Activated T-cell treated with anti-CD3 and anti-CD28 coated beads for 4 hours (primary cell): ENCODE results near the gene UBE2L3.
"Not testable (repeated sequence)": the region's sequence is repeated elsewhere in the genome, so short reads cannot be mapped to it uniquely, and the experiment has no call there.

ENCODE experiments used
- DNase-seq: peaks from one replicate; pipeline ENCODE4 v3.0.0-alpha.2; 2020

The UBE2L3 gene

GRCh38 chr22:21603973-21604372 lies 36.5 kb downstream of the UBE2L3 start:
- DNase-seq, result no peak

DNA sequence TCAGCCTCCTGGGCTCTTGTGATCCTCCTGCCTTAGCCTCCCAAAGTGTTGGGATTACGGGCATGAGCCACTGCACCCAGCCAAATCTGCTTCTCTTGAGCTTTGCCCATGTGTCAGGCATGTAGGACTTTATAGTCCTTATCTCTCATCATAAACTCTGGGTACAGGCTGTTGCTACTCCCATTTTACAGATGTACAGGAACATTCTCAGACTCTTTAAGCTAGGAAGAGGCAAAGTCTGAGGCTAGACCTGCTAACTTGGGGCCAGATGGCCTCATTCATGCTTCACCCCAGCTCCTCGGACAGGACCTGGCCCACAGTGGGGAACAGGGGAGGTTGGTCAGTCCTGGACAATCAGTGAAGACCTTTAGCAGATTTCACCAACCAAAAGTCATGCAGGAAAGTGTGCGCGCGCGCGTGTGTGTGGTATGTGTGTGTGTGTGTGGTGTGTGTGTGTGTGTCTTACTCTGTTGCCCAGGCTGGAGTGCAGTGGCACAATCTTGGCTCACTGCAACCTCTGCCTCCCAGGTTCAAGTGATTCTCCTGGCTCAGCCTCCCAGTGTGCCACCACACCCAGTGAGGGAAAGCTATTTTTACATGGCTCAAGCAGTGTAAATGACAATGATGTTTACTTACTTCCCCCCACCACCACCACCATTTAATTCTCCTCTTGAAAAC lies 38.5 kb downstream of the UBE2L3 start:
- DNase-seq, result no peak

GRCh38 chr22:21606775-21607174 lies 39.3 kb downstream of the UBE2L3 start:
- no peak for DNase-seq

DNA sequence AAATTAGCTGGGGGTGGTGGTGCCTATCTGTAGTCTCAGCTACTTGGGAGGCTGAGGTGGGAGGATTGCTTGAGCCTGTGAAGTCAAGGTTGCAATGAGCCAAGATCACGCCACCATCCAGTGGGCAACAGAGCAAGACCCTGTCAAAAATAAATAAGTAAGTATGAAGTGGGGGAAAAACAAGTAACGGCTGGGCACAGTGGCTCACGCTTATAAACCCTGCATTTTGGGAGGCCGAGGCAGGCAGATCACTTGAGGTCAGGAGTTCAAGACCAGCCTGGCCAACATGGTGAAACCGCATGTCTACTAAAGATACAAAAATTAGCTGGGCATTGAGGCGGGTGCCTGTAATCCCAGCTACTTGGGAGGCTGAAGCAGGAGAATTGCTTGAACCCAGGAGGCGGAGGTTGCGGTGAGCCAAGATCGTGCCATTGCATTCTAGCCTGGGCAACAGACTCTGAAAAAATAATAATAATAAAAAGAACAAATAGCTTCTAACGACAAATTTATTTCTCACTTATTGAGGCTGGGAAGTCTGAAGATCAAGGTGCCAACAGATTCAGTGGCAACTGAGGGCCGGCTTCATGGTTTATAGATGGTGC lies 42.1 kb downstream of the UBE2L3 start:
- DNase-seq, result not testable (repeated sequence)

DNA sequence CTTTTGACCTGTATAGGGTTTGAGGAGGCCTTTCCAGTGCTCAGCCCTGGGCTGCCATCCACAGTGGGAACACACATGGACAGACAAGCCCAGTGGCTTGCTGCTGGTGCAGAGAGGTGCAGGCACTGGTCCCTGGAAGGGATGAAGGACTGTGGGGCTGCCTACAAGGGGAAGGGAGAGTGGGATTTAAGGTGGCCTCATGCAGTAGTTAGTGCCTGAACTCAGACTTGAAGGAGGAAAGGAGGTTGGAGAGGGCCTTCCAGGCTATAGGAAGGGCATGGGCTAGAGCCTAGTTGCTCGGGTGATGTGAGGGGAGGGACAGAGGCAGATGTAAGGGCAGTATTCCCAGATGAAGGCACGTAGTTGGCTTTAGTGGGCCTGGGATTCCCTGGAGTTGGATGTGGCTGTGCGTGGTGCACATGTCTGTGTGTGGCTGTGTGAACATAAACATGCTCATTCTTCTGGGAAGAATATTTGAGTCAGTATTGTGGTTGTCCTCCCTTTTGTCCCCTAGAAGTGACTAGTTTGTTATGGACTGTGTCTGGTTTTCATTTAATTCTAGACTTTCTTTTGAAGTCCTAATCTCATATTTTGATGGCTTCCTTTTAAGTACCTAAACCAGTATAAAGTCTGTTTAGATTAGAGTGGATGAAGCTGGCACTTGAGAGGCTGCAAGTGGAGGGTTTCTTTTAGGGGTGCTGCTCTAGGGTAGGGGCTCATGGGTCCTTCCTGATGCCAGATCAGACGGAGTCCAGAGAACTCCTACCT lies 43.9 kb downstream of the UBE2L3 start:
- DNase-seq, result no peak

GRCh38 chr22:21612858-21613257 lies 45.3 kb downstream of the UBE2L3 start:
- no peak for DNase-seq

DNA sequence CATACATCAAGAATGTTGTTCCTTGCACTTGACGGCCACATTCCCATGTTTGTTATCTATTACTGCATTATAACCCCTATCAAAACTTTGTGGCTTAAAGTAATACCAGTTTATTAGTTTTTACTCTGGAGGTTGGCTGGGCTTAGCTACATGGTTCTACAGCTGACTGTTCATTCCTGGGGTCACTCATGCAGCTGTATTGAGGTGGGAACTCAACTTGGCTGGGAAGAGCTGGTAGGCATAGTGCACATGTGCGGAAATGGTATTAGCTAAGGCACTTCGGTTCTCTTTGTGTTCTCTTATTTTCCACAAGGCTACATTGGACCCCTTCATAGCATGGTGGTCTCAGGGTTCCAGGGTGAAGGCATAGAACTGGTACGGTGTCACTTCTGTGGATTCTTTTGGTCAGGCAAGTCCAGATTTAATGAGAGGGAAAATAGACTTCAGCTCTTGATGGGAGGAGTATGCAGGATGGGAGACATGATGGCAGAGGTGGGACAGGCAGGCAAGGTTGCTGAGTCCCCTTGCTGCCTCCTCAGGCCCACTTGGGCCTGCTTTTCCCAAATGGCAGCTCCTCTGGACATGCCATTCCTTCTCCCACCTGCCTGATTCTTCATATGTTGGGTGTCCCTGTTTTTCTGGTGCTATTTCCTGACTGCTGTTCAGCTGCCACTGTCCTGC lies 46.2 kb downstream of the UBE2L3 start:
- no peak for DNase-seq

- DNase-seq, result no peak
These were observed 48.2 kb downstream of the UBE2L3 start for GRCh38 chr22:21615731-21616130.

DNA sequence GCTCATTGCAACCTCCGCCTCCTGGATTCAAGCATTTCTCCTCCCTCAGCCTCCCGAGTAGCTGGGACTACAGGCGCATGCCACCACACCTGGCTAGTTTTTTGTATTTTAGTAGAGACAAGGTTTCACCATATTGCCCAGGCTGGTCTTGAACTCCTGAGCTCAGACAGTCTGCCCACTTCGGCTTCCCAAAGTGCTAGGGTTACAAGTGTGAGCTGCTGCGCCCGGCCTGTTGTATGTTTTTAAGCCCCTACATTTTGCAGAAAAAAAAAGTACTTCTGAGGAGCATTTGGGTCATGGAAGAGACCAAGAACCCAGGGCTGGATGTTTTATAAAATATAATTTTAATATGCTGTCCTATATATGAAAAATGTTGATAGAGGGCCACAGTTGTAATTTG lies 49.8 kb downstream of the UBE2L3 start:
- not testable (repeated sequence) for DNase-seq

DNA sequence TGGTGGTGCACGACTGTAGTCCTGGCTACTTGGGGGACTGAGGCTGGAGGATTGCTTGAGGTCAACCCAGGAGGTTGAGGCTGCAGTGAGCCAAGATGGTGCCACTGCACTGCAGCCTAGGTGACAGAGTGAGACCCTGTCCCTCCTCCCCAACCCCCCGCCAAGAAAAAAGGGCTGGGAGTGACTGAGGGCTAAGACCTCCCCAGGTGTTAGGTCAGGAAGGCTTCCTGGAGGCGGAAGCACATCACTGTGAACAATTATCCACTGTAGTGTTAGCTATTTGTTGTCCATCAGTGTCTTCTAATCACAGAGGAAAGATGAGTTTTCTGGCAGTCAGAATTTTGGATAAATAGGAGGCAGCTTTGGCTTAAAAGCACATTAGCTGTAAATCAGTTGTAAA lies 53.5 kb downstream of the UBE2L3 start:
- no peak for DNase-seq

DNA sequence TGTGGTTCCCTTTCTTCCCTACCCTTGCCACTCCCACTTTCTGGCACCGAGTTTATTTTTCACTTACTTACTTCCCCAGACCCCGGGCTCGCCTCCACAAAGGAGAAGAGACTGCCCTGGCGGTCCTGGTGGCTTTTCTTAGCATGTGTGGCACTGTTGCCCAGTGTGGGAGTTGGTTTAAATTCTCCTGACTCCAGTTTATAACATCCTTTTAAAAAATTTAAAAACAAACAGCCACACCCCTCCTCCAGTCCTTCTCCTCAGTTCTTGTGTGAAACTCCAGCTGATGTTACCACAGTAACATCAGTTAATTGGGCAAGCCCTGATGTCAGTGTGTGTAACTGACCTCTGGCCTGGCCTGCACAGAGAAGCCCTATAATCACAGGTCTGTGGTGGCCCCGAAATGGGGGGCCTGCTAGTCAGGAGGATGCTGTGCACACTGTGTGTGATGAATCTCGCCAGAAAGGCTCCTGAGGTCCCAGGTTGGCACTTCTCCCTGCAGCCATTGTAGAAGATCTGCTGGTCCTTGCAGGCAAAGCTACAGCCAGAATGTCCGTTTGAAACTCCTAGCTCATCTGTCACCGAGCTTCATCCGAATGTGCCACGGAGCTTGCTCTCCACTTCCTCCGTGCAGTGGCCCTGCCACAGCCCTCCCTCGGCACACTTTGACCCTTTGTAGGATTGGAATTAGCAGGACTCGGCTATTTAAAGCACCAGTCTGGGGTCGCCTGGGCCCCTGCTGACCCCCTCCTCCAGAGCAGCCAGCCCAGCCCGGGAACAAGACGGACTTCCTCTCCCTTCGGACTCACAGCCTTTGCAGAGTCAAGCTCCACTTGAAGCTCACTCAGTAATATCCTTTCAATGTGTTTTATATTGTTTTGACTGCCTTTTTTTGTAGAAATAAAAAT lies 54.8 kb downstream of the UBE2L3 start:
- DNase-seq, result no peak

- DNase-seq, result no peak
These were observed 55.6 kb downstream of the UBE2L3 start for GRCh38 chr22:21622919-21623647.

GRCh38 chr22:21623648-21623970 lies 56.1 kb downstream of the UBE2L3 start:
- DNase-seq, result no peak

- no peak for DNase-seq
These were observed 56.8 kb downstream of the UBE2L3 start for GRCh38 chr22:21624120-21624879.

GRCh38 chr22:21624880-21625791 lies 57.6 kb downstream of the UBE2L3 start:
- no peak for DNase-seq

- no peak for DNase-seq
These were observed 58.7 kb downstream of the UBE2L3 start for GRCh38 chr22:21626073-21626734.

- DNase-seq, result no peak
These were observed 59.4 kb downstream of the UBE2L3 start for GRCh38 chr22:21626735-21627469.

DNA sequence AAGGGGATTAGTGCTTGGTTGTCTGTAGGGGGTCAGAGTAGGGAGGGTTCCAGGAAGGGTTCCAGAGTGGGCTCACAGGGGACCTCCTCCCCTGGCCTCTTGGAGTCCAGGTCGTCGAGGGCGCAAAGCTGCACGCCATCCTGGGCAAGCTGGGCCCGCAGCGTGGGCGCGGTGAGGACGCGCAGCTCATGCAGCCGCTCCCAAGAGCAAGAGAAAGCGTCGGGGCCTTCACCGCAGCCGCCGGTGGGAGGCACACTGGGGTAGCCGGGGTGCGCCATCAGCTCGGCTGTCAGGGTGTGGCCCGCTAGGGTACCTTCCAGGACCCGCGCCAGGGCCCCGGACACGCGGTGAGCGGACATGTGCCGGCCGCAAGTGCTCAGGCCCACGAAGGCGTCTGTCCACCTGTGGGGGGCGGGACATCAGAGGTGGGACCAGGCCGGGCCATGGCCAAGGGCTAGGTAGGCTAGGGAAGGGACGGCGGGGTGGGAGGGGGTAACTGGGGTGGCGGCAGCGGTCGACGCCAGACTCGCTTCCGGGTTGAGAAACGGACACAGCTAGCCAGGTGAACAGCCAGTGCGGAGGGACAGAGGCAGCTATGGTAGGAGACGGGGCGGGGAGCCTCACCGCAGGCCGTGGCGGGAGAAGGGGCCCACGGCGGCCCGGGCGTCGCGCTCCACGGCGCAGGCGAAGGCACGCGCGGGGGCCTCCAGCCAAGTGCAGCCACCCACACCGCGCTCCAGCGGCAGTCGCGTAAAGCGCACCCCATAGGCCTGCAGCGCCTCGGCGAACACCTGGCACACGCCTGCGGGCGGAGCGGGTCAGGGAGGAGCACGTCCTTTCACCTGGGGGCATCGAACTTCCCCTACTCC lies 61.1 kb downstream of the UBE2L3 start:
- no peak for DNase-seq
